CD8-positive, alpha-beta memory T cell (primary cell): Measurements from ENCODE around the gene LTA4H. TPM values are rescaled to one million over a fixed set of nuclear protein-coding genes. Genes with fewer than 3 reads are reported as not detected.
"Not testable (repeated sequence)": the region's sequence is repeated elsewhere in the genome, so short reads cannot be mapped to it uniquely, and the experiment has no call there.

Experiments used
- CTCF ChIA-PET: fragments of 350-600 bp; sonication (Branson Sonifier 250); formaldehyde crosslinking; loops from one replicate; lab custom pipeline; 2021; ENCODE audit warnings: antibody characterized with exemption; lab: Charles Lee
- POLR2A ChIA-PET: fragments of 350-600 bp; sonication (Branson Sonifier 250); formaldehyde crosslinking; loops from one replicate; lab custom pipeline; 2021; ENCODE audit warnings: antibody characterized with exemption; lab: Charles Lee
- DNase-seq, 5 donors: peaks; one replicate each; pipeline versions ENCODE4 v3.0.0 to v3.0.0-alpha.2; 2020 to 2022; ENCODE audit warnings: mixed read lengths in 1 of 5
- H3K27ac ChIP-seq: one replicate; pipeline ENCODE4 v1.7.0; 2013; ENCODE audit warnings: low read depth, mild to moderate bottlenecking, low read length, moderate library complexity
- H3K27me3 ChIP-seq: 2 replicates; pipeline ENCODE4 v1.7.0; 2013; ENCODE audit warnings: low read length, mild to moderate bottlenecking; ENCODE audit not compliant: insufficient read depth, poor library complexity, severe bottlenecking
- H3K36me3 ChIP-seq: 2 replicates; pipeline ENCODE4 v1.7.0; 2013; ENCODE audit warnings: mild to moderate bottlenecking, low read length, moderate library complexity; ENCODE audit not compliant: insufficient read depth
- H3K4me1 ChIP-seq: 2 replicates; pipeline ENCODE4 v1.7.0; 2013; ENCODE audit warnings: mild to moderate bottlenecking, low read length, moderate library complexity; ENCODE audit not compliant: insufficient read depth
- H3K4me3 ChIP-seq: 2 replicates; pipeline ENCODE4 v1.7.0; 2013; ENCODE audit warnings: mild to moderate bottlenecking, low read length
- H3K9me3 ChIP-seq: 2 replicates; pipeline ENCODE4 v1.7.0; 2013; ENCODE audit warnings: mild to moderate bottlenecking, low read length
- H3K27ac Mint-ChIP-seq, 8 donors: one replicate each; pipeline ENCODE4 v1.8.0; 2020 to 2021; ENCODE audit warnings: mixed read lengths in 8 of 8, mild to moderate bottlenecking in 6 of 8, inconsistent platforms in 3 of 8, moderate library complexity in 3 of 8
- H3K27me3 Mint-ChIP-seq, 2 donors: one replicate each; pipeline ENCODE4 v1.8.0; 2020 to 2021; ENCODE audit warnings: mixed read lengths in 2 of 2, mild to moderate bottlenecking in 1 of 2, moderate library complexity in 1 of 2
- H3K36me3 Mint-ChIP-seq, 3 donors: one replicate each; pipeline ENCODE4 v1.8.0; 2020 to 2021; ENCODE audit warnings: mixed read lengths in 3 of 3, inconsistent platforms in 1 of 3, mild to moderate bottlenecking in 1 of 3
- H3K4me1 Mint-ChIP-seq, 3 donors: one replicate each; pipeline ENCODE4 v1.8.0; 2020 to 2021; ENCODE audit warnings: mixed read lengths in 3 of 3, inconsistent platforms in 1 of 3, mild to moderate bottlenecking in 1 of 3
- H3K4me3 Mint-ChIP-seq, 7 donors: one replicate each; pipeline ENCODE4 v1.8.0; 2020 to 2021; ENCODE audit warnings: mixed read lengths in 7 of 7, mild to moderate bottlenecking in 6 of 7, moderate library complexity in 4 of 7, inconsistent platforms in 2 of 7
- H3K9me3 Mint-ChIP-seq, 5 donors: one replicate each; pipeline ENCODE4 v1.8.0; 2020 to 2022; ENCODE audit warnings: mixed read lengths in 5 of 5, mild to moderate bottlenecking in 3 of 5, moderate library complexity in 2 of 5, inconsistent platforms in 1 of 5
- polyA plus RNA-seq: library from polyadenylated mRNA; unstranded; fragments of 300-500 nt; fragmentation: Illumina TruSeq; gene quantifications from one replicate; pipeline ENCODE4 v1.2.3, GENCODE V29; 2021
- total RNA-seq, 2 experiments: library from RNA; stranded (reverse); gene quantifications; one replicate each; pipeline ENCODE4 v1.2.3, GENCODE V29; 2021

The LTA4H gene
- total and polyA plus RNA-seq, 3 experiments from 2014 or later = 58.8 to 63.7 (median 61.4) TPM

GRCh38 chr12:96073346-96074330 lies 38.3 kb upstream of the LTA4H start:
- H3K4me3 ChIP-seq = no peak overlapping the region
- H3K4me1 Mint-ChIP-seq = peaks cover 0 to 5% (median 0%) of the 10 kb centered on the region in 3 donors
- peak overlapping the region in 2 of 8 donors; percentile 1 to 59 for H3K27ac Mint-ChIP-seq
- no peaks in the 10 kb centered on the region for H3K4me1 ChIP-seq
- ChIA-PET POLR2A (no interaction called here), CTCF (interaction anchor here (0.9 to 1.2 kb wide), 2 partner anchors 142 to 443 kb away, joined by 3 to 5 read pairs; no protein-coding TSS in a partner anchor)
- no peaks in the 10 kb centered on the region for H3K9me3 Mint-ChIP-seq
- H3K36me3 ChIP-seq = no peaks in the 10 kb centered on the region
- H3K36me3 Mint-ChIP-seq = no peaks in the 10 kb centered on the region
- peaks cover 2 to 18% of the 10 kb centered on the region in 2 donors for H3K27me3 Mint-ChIP-seq
- no peaks in the 10 kb centered on the region for H3K9me3 ChIP-seq
- H3K27ac ChIP-seq = no peak overlapping the region
- H3K27me3 ChIP-seq = no peaks in the 10 kb centered on the region
- no peak overlapping the region for H3K4me3 Mint-ChIP-seq
- DNase-seq = no peak

GRCh38 chr12:96070670-96071279 lies 35.4 kb upstream of the LTA4H start:
- H3K36me3 ChIP-seq = no peaks in the 10 kb centered on the region
- no peaks in the 10 kb centered on the region for H3K27me3 ChIP-seq
- no peaks in the 10 kb centered on the region for H3K9me3 ChIP-seq
- Mint-ChIP-seq H3K4me3 (peak overlapping the region in 1 of 7 donors; percentile 43), H3K27me3 (peaks cover 2 to 12% of the 10 kb centered on the region in 2 donors), H3K36me3 (no peaks in the 10 kb centered on the region), H3K27ac (peak overlapping the region in 1 of 8 donors; percentile 75), H3K9me3 (no peaks in the 10 kb centered on the region), H3K4me1 (peaks cover 0 to 5% (median 0%) of the 10 kb centered on the region in 3 donors)
- CTCF ChIA-PET = no interaction called here
- no peaks in the 10 kb centered on the region for H3K4me1 ChIP-seq
- H3K4me3 ChIP-seq = no peak overlapping the region
- POLR2A ChIA-PET = no interaction called here
- DNase-seq = no peak
- no peak overlapping the region for H3K27ac ChIP-seq

GRCh38 chr12:96069511-96070231 lies 34.3 kb upstream of the LTA4H start:
- POLR2A ChIA-PET = no interaction called here
- H3K27ac Mint-ChIP-seq = no peak overlapping the region
- peaks cover 0 to 5% (median 4%) of the 10 kb centered on the region in 3 donors for H3K4me1 Mint-ChIP-seq

GRCh38 chr12:96068636-96069035 lies 33.2 kb upstream of the LTA4H start:
- CTCF ChIA-PET = interaction anchor here (1.0 kb wide), 1 partner anchor 336 kb away, joined by 3 read pairs; no protein-coding TSS in a partner anchor

More at GRCh38 chr12:96069511-96070231, 34.3 kb upstream of the LTA4H start:
- no peak overlapping the region for H3K4me3 Mint-ChIP-seq
- H3K4me1 ChIP-seq = peaks cover under 1% of the 10 kb centered on the region
- no peaks in the 10 kb centered on the region for H3K36me3 ChIP-seq
- no peaks in the 10 kb centered on the region for H3K27me3 ChIP-seq
- no peaks in the 10 kb centered on the region for H3K36me3 Mint-ChIP-seq
- H3K27ac ChIP-seq = no peak overlapping the region
- H3K9me3 Mint-ChIP-seq = no peaks in the 10 kb centered on the region
- CTCF ChIA-PET = interaction anchor here (0.8 kb wide), 1 partner anchor 138 kb away, joined by 4 read pairs; no protein-coding TSS in a partner anchor
- no peak overlapping the region for H3K4me3 ChIP-seq
- H3K9me3 ChIP-seq = no peaks in the 10 kb centered on the region
- no peak for DNase-seq
- H3K27me3 Mint-ChIP-seq = peaks cover 4 to 6% of the 10 kb centered on the region in 2 donors

GRCh38 chr12:96068111-96068510 lies 32.7 kb upstream of the LTA4H start:
- no peak overlapping the region for H3K27ac Mint-ChIP-seq
- H3K9me3 ChIP-seq = no peaks in the 10 kb centered on the region
- no peaks in the 10 kb centered on the region for H3K36me3 ChIP-seq
- peaks cover 3 to 5% of the 10 kb centered on the region in 2 donors for H3K27me3 Mint-ChIP-seq
- no peak overlapping the region for H3K27ac ChIP-seq
- no peak overlapping the region for H3K4me3 ChIP-seq
- no peak overlapping the region for H3K4me3 Mint-ChIP-seq
- H3K27me3 ChIP-seq = no peaks in the 10 kb centered on the region
- ChIA-PET CTCF (interaction anchor here (1.0 to 5.0 kb wide), 3 partner anchors 10 to 336 kb away, joined by 3 to 38 read pairs (median 6); no protein-coding TSS in a partner anchor), POLR2A (no interaction called here)
- H3K36me3 Mint-ChIP-seq = no peaks in the 10 kb centered on the region
- H3K4me1 Mint-ChIP-seq = peaks cover 7 to 19% (median 9%) of the 10 kb centered on the region in 3 donors
- no peaks in the 10 kb centered on the region for H3K9me3 Mint-ChIP-seq
- DNase-seq = no peak
- peaks cover 9% of the 10 kb centered on the region for H3K4me1 ChIP-seq

More at GRCh38 chr12:96068636-96069035, 33.2 kb upstream of the LTA4H start:
- no peaks in the 10 kb centered on the region for H3K36me3 ChIP-seq
- H3K9me3 ChIP-seq = no peaks in the 10 kb centered on the region
- no peak overlapping the region for H3K27ac Mint-ChIP-seq
- H3K4me3 ChIP-seq = no peak overlapping the region
- POLR2A ChIA-PET = no interaction called here
- H3K36me3 Mint-ChIP-seq = no peaks in the 10 kb centered on the region
- H3K27me3 Mint-ChIP-seq = peaks cover 3 to 5% of the 10 kb centered on the region in 2 donors
- peaks cover 9% of the 10 kb centered on the region for H3K4me1 ChIP-seq
- H3K9me3 Mint-ChIP-seq = no peaks in the 10 kb centered on the region
- H3K27ac ChIP-seq = no peak overlapping the region
- no peak overlapping the region for H3K4me3 Mint-ChIP-seq
- DNase-seq = no peak
- peaks cover 7 to 14% (median 9%) of the 10 kb centered on the region in 3 donors for H3K4me1 Mint-ChIP-seq
- no peaks in the 10 kb centered on the region for H3K27me3 ChIP-seq

GRCh38 chr12:96065776-96066175 lies 30.4 kb upstream of the LTA4H start:
- H3K27me3 ChIP-seq, H3K27ac ChIP-seq, H3K4me3 ChIP-seq, H3K9me3 ChIP-seq, H3K9me3 Mint-ChIP-seq, H3K36me3 ChIP-seq, H3K4me3 Mint-ChIP-seq, H3K27me3 Mint-ChIP-seq, DNase-seq, H3K36me3 Mint-ChIP-seq, H3K27ac Mint-ChIP-seq, POLR2A ChIA-PET: not testable (repeated sequence)
- peaks cover 16 to 29% (median 17%) of the 10 kb centered on the region in 3 donors for H3K4me1 Mint-ChIP-seq
- H3K4me1 ChIP-seq = peaks cover 14% of the 10 kb centered on the region
- CTCF ChIA-PET = interaction anchor here (0.9 to 5.0 kb wide), 6 partner anchors 125 to 452 kb away, joined by 3 to 38 read pairs (median 3); no protein-coding TSS in a partner anchor

- no peaks in the 10 kb centered on the region for H3K9me3 Mint-ChIP-seq
- H3K4me1 Mint-ChIP-seq = peaks cover 15 to 29% (median 16%) of the 10 kb centered on the region in 3 donors
- POLR2A ChIA-PET = no interaction called here
- H3K27ac Mint-ChIP-seq = peak overlapping the region in 1 of 8 donors; percentile 20
- H3K36me3 ChIP-seq = no peaks in the 10 kb centered on the region
- peaks cover 2 to 3% of the 10 kb centered on the region in 2 donors for H3K27me3 Mint-ChIP-seq
- CTCF ChIA-PET = interaction anchor here (1.0 to 5.0 kb wide), 6 partner anchors 15 to 454 kb away, joined by 3 to 38 read pairs (median 4); no protein-coding TSS in a partner anchor
- no peak overlapping the region for H3K27ac ChIP-seq
- no peak overlapping the region for H3K4me3 Mint-ChIP-seq
- no peak for DNase-seq
- peaks cover 14% of the 10 kb centered on the region for H3K4me1 ChIP-seq
- H3K36me3 Mint-ChIP-seq = no peaks in the 10 kb centered on the region
- no peak overlapping the region for H3K4me3 ChIP-seq
- H3K9me3 ChIP-seq = no peaks in the 10 kb centered on the region
- no peaks in the 10 kb centered on the region for H3K27me3 ChIP-seq
Observed at GRCh38 chr12:96064966-96065365, 29.6 kb upstream of the LTA4H start.
